ENCODE data around the gene NMNAT1.

DNA sequence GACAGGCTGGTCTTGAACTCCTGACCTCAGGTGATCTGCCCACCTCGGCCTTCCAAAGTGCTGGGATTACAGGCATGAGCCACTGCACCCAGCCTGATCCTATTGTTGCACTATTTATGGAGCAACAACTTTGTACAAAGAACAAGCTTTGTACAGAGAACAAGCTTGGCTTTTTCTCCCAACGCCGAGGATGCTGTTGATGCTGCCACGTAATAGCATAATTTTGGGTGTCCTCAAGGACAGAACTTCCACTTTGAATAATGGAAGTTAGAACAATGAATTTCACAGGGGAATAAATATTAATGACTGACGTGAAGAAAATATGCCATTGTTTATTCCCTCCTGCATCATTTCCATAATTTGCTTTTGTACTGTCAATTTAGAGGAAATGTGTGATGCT lies 41.0 kb downstream of the NMNAT1 start:
- TF ChIP-seq, protein P1, sequence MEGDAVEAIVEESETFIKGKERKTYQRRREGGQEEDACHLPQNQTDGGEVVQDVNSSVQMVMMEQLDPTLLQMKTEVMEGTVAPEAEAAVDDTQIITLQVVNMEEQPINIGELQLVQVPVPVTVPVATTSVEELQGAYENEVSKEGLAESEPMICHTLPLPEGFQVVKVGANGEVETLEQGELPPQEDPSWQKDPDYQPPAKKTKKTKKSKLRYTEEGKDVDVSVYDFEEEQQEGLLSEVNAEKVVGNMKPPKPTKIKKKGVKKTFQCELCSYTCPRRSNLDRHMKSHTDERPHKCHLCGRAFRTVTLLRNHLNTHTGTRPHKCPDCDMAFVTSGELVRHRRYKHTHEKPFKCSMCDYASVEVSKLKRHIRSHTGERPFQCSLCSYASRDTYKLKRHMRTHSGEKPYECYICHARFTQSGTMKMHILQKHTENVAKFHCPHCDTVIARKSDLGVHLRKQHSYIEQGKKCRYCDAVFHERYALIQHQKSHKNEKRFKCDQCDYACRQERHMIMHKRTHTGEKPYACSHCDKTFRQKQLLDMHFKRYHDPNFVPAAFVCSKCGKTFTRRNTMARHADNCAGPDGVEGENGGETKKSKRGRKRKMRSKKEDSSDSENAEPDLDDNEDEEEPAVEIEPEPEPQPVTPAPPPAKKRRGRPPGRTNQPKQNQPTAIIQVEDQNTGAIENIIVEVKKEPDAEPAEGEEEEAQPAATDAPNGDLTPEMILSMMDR (IDR thresholded peaks at IDR 0.05; ENCODE audit: borderline replicate concordance, extremely low read depth, low read length, poor library complexity, severe bottlenecking): no peak
- no peak for TF ChIP-seq EZH2 (IDR thresholded peaks at IDR 0.05; ENCODE audit: borderline replicate concordance, low read depth, low read length, severe bottlenecking)

All from DND-41 (cell line).